HG03442 (cell line): ENCODE results near the gene MBD4.
"Not testable (repeated sequence)": the region's sequence is repeated elsewhere in the genome, so short reads cannot be mapped to it uniquely, and the experiment has no call there.

Experiments used
- ATAC-seq: cut with Tn5 transposase; IDR thresholded peaks from one replicate; pipeline ENCODE4 v1.9.1; 2021; ENCODE audit warnings: mild to moderate bottlenecking, moderate library complexity; ENCODE audit not compliant: unreplicated experiment

The MBD4 gene

DNA sequence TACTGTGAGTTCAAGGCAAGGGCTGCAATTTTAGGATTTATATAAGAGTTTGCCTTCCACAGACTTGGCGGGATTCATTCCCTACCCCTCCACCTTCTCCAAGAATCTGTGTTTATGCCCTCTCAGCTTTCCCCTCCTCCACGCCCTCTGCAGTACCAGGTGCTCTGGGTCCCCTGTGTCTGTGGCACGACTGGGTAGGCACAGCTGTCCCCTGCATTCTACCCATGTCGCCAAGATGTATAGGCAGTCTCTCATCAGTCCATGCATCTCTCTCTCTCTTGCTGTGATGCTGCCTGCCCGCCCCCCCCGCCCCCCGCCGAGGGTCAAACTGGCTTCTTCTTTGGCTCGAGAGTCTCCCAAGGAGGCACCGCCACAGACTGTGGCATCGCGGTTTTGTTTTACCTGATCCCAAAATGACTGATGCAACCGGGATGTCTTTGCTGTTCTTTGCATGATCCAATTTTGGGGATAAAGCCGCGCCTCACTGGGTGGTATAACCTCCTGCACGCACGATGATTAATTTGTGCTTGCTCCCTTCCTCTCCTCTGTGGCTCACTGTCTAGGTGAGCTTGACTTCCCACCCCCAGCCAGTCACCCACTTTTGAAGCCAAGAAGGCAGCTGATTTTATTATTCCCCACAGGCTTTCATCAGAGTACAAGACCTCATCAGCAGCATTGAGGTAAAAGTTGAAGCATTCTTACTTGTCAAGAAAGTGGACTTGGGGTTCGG, 55.0 kb downstream of the MBD4 start:
- ATAC-seq, result no peak

DNA sequence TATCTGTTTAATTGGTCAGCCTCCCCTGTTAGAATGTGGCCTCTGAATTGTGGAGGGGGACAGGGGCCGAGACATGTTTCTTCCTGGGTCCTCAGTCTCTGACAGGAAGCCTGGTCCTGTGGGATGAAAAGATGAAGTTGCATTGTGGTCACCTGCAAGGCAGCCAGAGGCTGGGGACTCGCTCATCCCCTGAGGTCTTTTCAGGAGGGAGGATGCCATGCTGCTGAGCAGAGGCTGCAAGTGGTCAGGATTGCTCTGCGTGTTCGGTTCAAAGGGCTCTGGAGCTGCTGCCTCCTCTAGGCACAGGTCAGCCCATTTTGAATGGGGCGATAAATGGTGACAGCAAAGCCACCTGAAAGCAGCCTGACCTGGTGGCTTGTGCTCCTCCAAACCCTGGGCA, 55.6 kb downstream of the MBD4 start:
- not testable (repeated sequence) for ATAC-seq

DNA sequence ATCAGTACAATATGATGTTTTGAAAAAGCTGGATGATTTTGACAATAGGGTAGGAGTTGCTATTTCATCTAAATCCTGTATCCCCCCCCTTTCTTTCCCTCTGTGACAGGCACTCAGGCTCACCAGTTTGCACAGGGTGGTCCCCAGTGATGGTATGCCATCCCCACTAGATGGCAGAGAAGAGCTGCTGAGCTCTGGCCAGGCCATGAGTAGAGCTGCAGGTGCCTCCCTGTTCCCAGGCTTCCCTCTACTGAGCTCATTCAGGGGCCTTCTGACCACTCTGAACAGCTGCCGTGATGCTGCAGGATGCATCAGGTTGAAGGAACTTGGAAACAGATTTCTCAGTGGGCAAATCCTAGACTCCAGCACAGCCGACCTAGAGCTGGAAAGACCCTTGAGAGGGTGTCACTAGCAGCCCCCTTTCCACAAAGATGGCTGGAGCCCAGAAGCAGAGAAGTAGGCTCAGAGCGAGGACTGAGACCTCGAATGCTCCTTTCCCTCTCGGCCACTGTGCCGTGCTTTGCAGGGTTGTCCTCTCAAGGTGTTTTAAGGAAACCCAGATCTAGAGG, 56.4 kb downstream of the MBD4 start:
- ATAC-seq, result peak; percentile 77

GRCh38 chr3:129382366-129382765, 57.4 kb downstream of the MBD4 start:
- ATAC-seq, result no peak
